ENCODE results near the gene RFX4.

DNA sequence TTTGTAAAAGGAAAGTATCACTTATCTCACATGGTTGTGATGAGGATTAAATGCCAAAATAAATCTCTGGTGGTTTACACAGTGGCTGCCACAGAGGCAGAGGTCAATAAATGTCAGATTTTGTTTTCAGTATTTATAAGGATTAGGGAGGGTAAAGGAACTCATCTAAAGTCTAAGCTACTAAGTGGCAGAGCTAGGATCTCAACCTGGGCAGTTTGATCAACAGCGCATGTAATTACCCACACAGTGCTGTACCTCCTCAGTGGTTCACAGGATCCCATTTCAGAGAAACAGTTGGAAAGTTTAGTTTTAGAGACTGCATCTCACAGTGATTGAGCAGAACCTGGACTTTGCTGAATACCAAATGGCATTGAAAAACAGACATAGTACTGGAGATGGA, 146.8 kb downstream of the RFX4 start:
- TF ChIP-seq, protein P1, sequence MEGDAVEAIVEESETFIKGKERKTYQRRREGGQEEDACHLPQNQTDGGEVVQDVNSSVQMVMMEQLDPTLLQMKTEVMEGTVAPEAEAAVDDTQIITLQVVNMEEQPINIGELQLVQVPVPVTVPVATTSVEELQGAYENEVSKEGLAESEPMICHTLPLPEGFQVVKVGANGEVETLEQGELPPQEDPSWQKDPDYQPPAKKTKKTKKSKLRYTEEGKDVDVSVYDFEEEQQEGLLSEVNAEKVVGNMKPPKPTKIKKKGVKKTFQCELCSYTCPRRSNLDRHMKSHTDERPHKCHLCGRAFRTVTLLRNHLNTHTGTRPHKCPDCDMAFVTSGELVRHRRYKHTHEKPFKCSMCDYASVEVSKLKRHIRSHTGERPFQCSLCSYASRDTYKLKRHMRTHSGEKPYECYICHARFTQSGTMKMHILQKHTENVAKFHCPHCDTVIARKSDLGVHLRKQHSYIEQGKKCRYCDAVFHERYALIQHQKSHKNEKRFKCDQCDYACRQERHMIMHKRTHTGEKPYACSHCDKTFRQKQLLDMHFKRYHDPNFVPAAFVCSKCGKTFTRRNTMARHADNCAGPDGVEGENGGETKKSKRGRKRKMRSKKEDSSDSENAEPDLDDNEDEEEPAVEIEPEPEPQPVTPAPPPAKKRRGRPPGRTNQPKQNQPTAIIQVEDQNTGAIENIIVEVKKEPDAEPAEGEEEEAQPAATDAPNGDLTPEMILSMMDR (IDR thresholded peaks at IDR 0.05; ENCODE audit: control extremely low read depth in 1 of 3, insufficient read depth in 1 of 3, low read depth in 1 of 3, low read length in 3 of 3), result no peak
- TF ChIP-seq TAF1 (IDR thresholded peaks at IDR 0.05; ENCODE audit: low read depth, low read length) (no peak), RNF2 (IDR thresholded peaks at IDR 0.05; ENCODE audit: borderline replicate concordance, low read depth, low read length, missing control alignments, poor library complexity, severe bottlenecking) (no peak), POLR2AphosphoS5 (IDR thresholded peaks at IDR 0.05; ENCODE audit: low read depth, low read length) (no peak), EZH2 (IDR thresholded peaks at IDR 0.05; ENCODE audit: low read depth, low read length, severe bottlenecking) (no peak)
- TF ChIP-seq, protein P2, sequence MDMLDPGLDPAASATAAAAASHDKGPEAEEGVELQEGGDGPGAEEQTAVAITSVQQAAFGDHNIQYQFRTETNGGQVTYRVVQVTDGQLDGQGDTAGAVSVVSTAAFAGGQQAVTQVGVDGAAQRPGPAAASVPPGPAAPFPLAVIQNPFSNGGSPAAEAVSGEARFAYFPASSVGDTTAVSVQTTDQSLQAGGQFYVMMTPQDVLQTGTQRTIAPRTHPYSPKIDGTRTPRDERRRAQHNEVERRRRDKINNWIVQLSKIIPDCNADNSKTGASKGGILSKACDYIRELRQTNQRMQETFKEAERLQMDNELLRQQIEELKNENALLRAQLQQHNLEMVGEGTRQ (IDR thresholded peaks at IDR 0.05; ENCODE audit: low read length), result no peak
